IPS-20b (cell line): ENCODE results near the gene EGFR.

Experiments used
- H3K27ac ChIP-seq: one replicate; pipeline ENCODE4 v1.5.1; 2013; ENCODE audit warnings: low read length
- H3K27me3 ChIP-seq: 2 replicates; pipeline ENCODE4 v1.6.1; 2013; ENCODE audit warnings: mild to moderate bottlenecking, low read length, inconsistent platforms; ENCODE audit not compliant: insufficient read depth
- H3K36me3 ChIP-seq: 2 replicates; pipeline ENCODE4 v1.6.1; 2013; ENCODE audit warnings: low read depth, mild to moderate bottlenecking, inconsistent platforms, low read length, moderate library complexity; ENCODE audit not compliant: insufficient read depth
- H3K4me1 ChIP-seq: 2 replicates; pipeline ENCODE4 v1.6.1; 2013; ENCODE audit warnings: mild to moderate bottlenecking, control low read depth, inconsistent platforms, low read length, moderate library complexity; ENCODE audit not compliant: insufficient read depth
- H3K4me3 ChIP-seq: 2 replicates; pipeline ENCODE4 v1.5.1; 2013; ENCODE audit warnings: mild to moderate bottlenecking, low read length, inconsistent platforms
- H3K9ac ChIP-seq: 2 replicates; pipeline ENCODE4 v1.6.1; 2013; ENCODE audit warnings: low read depth, mild to moderate bottlenecking, inconsistent platforms, low read length, moderate library complexity
- H3K9me3 ChIP-seq: 2 replicates; pipeline ENCODE4 v1.6.1; 2013; ENCODE audit warnings: mild to moderate bottlenecking, low read depth, low read length, inconsistent platforms; ENCODE audit not compliant: insufficient read depth

Gene EGFR

GRCh38 chr7:55212176-55212575, 193.4 kb downstream of the EGFR start:
- no peaks in the 10 kb centered on the region for H3K36me3 ChIP-seq
- no peaks in the 10 kb centered on the region for H3K9me3 ChIP-seq
- no peak overlapping the region for H3K9ac ChIP-seq
- no peaks in the 10 kb centered on the region for H3K4me1 ChIP-seq
- H3K4me3 ChIP-seq: no peak overlapping the region
- H3K27me3 ChIP-seq: no peaks in the 10 kb centered on the region
- H3K27ac ChIP-seq: no peak overlapping the region

GRCh38 chr7:55212838-55213237, 194.0 kb downstream of the EGFR start:
- Histone ChIP-seq H3K4me3 (no peak overlapping the region), H3K9me3 (no peaks in the 10 kb centered on the region)

GRCh38 chr7:55214707-55215106, 195.9 kb downstream of the EGFR start:
- H3K9ac ChIP-seq: no peak overlapping the region
- no peaks in the 10 kb centered on the region for H3K36me3 ChIP-seq
- H3K4me3 ChIP-seq: no peak overlapping the region
- H3K27me3 ChIP-seq: no peaks in the 10 kb centered on the region
- H3K4me1 ChIP-seq: no peaks in the 10 kb centered on the region
- H3K27ac ChIP-seq: no peak overlapping the region
- H3K9me3 ChIP-seq: no peaks in the 10 kb centered on the region

More at GRCh38 chr7:55212838-55213237, 194.0 kb downstream of the EGFR start:
- Histone ChIP-seq H3K27me3 (no peaks in the 10 kb centered on the region), H3K27ac (no peak overlapping the region), H3K9ac (no peak overlapping the region), H3K36me3 (no peaks in the 10 kb centered on the region), H3K4me1 (no peaks in the 10 kb centered on the region)

- Histone ChIP-seq H3K9ac (no peak overlapping the region), H3K4me3 (no peak overlapping the region), H3K27me3 (no peaks in the 10 kb centered on the region), H3K36me3 (no peaks in the 10 kb centered on the region), H3K27ac (no peak overlapping the region), H3K4me1 (no peaks in the 10 kb centered on the region), H3K9me3 (no peaks in the 10 kb centered on the region)
Measured at GRCh38 chr7:55223023-55223422, 204.2 kb downstream of the EGFR start.

- Histone ChIP-seq H3K9ac (no peak overlapping the region), H3K9me3 (no peaks in the 10 kb centered on the region), H3K27me3 (no peaks in the 10 kb centered on the region), H3K27ac (no peak overlapping the region), H3K36me3 (no peaks in the 10 kb centered on the region), H3K4me1 (no peaks in the 10 kb centered on the region), H3K4me3 (no peak overlapping the region)
Measured at GRCh38 chr7:55224111-55224510, 205.3 kb downstream of the EGFR start.

DNA sequence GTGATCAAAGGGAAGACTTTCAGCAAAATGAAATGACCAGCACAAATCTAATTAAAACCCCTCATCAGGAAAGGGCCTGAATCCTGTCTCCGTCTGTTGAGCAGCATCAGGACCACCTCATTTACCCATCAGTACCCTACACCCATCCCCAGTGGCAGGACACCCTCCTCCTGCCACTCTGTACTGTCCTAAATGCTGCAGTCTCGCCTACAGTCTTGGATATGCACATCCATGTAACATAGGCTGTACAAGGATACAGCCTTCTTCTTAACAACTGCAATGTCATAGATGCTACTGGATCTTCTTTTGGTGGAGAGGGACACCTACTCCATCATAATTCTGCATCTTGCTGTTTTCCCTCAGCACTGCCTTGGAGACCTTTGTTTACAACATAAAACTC, 206.0 kb downstream of the EGFR start:
- no peaks in the 10 kb centered on the region for H3K4me1 ChIP-seq
- H3K27me3 ChIP-seq: no peaks in the 10 kb centered on the region
- H3K9ac ChIP-seq: no peak overlapping the region
- no peaks in the 10 kb centered on the region for H3K36me3 ChIP-seq
- H3K27ac ChIP-seq: no peak overlapping the region
- H3K9me3 ChIP-seq: no peaks in the 10 kb centered on the region
- no peak overlapping the region for H3K4me3 ChIP-seq

DNA sequence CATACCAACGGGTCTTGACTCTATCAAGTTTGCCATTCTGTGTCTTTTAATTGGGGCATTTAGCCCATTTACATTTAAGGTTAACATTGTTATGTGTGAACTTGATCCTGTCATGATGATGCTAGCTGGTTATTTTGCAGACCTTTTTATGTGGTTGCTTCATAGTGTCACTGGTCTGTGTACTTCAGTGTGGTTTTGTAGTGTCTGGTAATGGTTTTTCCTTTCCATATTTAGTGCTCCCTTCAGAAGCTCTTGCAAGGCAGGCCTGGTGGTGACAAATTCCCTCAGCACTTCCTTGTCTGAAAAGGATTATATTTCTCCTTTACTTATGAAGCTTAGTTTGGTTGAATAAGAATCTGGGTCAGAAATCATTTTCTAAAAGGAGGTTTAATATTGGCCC, 211.2 kb downstream of the EGFR start:
- Histone ChIP-seq H3K9me3 (no peaks in the 10 kb centered on the region), H3K27me3 (no peaks in the 10 kb centered on the region), H3K9ac (no peak overlapping the region), H3K27ac (no peak overlapping the region), H3K4me3 (no peak overlapping the region), H3K36me3 (no peaks in the 10 kb centered on the region), H3K4me1 (no peaks in the 10 kb centered on the region)

DNA sequence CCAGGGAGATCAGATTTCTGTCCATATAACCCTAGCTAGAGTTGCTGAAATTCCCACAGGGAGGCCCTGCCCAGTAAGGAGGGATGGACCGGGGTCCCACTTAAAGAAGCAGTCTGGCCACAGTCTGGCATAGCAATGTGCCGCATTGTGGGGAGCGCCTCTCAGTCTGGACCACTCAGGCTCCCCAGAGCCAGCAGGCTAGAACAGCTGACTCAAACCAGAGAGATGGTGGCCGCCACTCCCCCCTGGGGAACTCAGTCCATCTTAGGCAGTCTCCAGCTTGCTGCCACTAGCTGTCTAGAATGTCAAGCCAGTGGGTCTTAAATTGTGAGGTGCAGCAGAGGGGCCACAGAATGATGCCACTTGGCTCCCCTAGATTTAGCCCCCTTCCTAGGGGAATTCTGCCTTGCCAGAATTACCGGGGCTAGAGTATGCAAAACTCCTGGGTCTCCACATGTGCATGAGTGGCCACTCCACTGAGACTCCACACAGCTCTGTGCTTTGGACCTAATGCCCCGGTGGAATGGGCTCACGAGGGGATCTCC, 213.0 kb downstream of the EGFR start:
- Histone ChIP-seq H3K27me3 (no peaks in the 10 kb centered on the region), H3K27ac (no peak overlapping the region), H3K9ac (no peak overlapping the region), H3K4me3 (no peak overlapping the region), H3K4me1 (no peaks in the 10 kb centered on the region; the same call in 1 of the 2 replicates), H3K9me3 (no peaks in the 10 kb centered on the region), H3K36me3 (no peaks in the 10 kb centered on the region)

- Histone ChIP-seq H3K27ac (no peak overlapping the region), H3K9ac (no peak overlapping the region), H3K4me1 (peaks cover 2% of the 10 kb centered on the region; the same call in 1 of the 2 replicates), H3K4me3 (no peak overlapping the region), H3K36me3 (no peaks in the 10 kb centered on the region), H3K9me3 (no peaks in the 10 kb centered on the region), H3K27me3 (no peaks in the 10 kb centered on the region)
Measured at GRCh38 chr7:55233001-55233400, 214.2 kb downstream of the EGFR start.

DNA sequence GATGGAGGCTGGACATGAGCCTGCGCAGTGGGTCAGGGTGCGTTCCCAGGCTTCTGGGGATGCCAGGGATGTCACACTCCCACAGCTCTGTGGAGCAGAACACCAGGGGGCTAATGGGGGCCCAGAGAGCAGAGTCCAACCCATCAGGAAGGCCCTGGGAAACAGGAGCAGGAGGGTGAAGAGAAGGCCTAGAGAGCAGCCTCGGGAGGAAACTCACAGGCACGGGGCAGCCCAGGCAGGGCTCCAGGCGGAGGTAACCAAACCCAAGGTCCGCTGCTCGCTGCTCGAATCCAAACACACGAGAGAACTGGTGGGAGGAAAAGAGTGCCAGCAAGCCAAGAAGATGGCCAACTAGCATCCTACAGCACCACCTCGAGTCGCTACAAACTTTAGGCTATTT, 215.6 kb downstream of the EGFR start:
- Histone ChIP-seq H3K36me3 (no peaks in the 10 kb centered on the region), H3K4me3 (no peak overlapping the region), H3K9me3 (no peaks in the 10 kb centered on the region), H3K27me3 (no peaks in the 10 kb centered on the region), H3K9ac (no peak overlapping the region), H3K27ac (no peak overlapping the region), H3K4me1 (peaks cover 2% of the 10 kb centered on the region; the same call in 1 of the 2 replicates)

DNA sequence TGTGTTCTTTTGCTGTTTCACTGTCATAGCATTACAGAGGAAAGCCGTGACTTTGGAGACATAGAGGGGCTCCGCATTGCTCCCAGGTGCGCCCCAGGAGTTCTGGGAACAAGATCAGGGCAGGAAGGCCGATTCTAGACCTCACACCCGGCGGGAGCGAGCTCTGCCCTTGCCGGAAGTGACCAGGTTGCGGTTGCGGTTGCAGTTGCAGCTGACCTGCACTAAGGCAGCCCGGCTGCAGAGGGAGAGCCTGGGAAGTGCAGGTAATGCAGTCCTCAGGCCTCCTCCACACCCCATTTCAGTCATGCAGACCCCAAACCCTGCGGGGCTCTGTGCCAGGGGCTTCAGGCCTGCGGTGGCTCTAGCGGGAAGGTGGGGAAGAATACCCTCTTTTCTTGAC, 216.3 kb downstream of the EGFR start:
- no peaks in the 10 kb centered on the region for H3K27me3 ChIP-seq
- no peaks in the 10 kb centered on the region for H3K36me3 ChIP-seq
- no peak overlapping the region for H3K9ac ChIP-seq
- H3K27ac ChIP-seq: no peak overlapping the region
- no peaks in the 10 kb centered on the region for H3K9me3 ChIP-seq
- no peak overlapping the region for H3K4me3 ChIP-seq
- H3K4me1 ChIP-seq: peaks cover 2% of the 10 kb centered on the region; the same call in 1 of the 2 replicates

DNA sequence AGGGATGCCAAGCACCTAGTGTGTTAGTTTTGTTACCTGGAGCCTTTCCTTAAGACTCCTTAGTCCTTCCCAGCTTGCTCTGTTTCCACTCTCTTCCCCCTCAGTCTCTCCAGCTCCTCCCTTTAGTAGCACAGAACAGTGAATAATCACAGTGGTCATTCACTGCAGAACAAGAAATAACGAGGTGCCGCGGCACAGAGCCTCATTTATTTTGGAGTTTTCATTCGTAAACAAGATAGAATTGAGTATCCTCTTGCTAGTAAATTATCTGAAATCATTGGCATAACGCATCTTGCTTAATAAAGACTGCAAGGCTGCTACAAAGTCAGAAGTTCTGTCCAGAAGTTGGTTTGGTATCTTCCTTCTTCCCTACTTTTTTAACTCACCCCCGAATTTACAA, 217.0 kb downstream of the EGFR start:
- H3K27me3 ChIP-seq: no peaks in the 10 kb centered on the region
- peaks cover 2% of the 10 kb centered on the region; the same call in 1 of the 2 replicates for H3K4me1 ChIP-seq
- H3K9me3 ChIP-seq: no peaks in the 10 kb centered on the region
- H3K9ac ChIP-seq: no peak overlapping the region
- no peaks in the 10 kb centered on the region for H3K36me3 ChIP-seq
- no peak overlapping the region for H3K27ac ChIP-seq
- H3K4me3 ChIP-seq: no peak overlapping the region
